OCI-LY3 (cell line): ENCODE measurements around the gene PIGU.

Source experiments
- EZH2phosphoT487 ChIP-seq: fragments of 200-600 bp; shearing (Covaris generic); IDR thresholded peaks from 2 replicates; pipeline ENCODE4 v1.6.1; 2018; ENCODE audit warnings: antibody characterized with exemption, mixed run types, low read depth
- TF ChIP-seq, protein P1 (sequence below): fragments of 200-600, 300-600 bp; sonication (generic); IDR thresholded peaks from 2 replicates; pipeline ENCODE4 v1.5.1; 2014; ENCODE audit warnings: antibody characterized with exemption, low read length, low read depth

DNA sequence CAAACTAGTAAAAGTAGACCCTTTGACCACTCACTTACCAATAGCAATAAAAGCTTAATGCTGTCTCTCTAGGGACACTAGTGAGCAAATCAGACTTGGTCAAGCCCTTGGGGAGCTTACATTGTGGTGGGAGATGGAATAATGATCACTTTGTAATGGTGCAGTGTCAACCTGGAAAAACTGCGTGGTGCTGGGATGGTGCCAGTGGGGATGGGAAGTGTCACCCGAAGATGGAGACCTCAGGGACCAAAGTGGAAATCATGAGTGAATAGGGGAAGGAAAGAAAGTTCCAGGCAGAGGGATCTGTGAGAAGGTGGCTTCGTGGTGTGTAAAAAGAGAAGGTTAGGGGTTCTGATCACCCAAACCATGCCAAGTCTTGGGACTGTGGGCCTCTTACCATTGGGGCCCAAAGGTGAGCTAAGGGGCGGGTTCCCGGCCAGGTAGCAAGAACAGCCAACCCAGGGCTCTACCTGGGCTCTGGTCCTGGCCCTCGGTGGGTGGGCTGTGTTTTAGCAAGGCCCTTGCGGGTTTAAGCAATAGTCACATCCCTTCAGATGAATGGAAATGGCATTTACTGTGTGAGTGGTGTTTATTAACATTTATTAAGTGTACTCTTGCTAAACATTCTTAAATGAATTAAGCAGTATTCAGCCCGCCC, 145.2 kb downstream of the PIGU start:
- TF ChIP-seq, protein P1, sequence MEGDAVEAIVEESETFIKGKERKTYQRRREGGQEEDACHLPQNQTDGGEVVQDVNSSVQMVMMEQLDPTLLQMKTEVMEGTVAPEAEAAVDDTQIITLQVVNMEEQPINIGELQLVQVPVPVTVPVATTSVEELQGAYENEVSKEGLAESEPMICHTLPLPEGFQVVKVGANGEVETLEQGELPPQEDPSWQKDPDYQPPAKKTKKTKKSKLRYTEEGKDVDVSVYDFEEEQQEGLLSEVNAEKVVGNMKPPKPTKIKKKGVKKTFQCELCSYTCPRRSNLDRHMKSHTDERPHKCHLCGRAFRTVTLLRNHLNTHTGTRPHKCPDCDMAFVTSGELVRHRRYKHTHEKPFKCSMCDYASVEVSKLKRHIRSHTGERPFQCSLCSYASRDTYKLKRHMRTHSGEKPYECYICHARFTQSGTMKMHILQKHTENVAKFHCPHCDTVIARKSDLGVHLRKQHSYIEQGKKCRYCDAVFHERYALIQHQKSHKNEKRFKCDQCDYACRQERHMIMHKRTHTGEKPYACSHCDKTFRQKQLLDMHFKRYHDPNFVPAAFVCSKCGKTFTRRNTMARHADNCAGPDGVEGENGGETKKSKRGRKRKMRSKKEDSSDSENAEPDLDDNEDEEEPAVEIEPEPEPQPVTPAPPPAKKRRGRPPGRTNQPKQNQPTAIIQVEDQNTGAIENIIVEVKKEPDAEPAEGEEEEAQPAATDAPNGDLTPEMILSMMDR, result no peak
- TF ChIP-seq EZH2phosphoT487, result no peak
